Loucy (cell line): ENCODE results near the gene CEP112.

Source experiments
- H2AFZ ChIP-seq: fragments of 200-600 bp; sonication (generic); 2 replicates; pipeline ENCODE4 v1.6.0; 2016; ENCODE audit warnings: antibody characterized with exemption, mild to moderate bottlenecking, low read length, moderate library complexity
- H3F3A ChIP-seq: fragments of 200-600 bp; 2 replicates; pipeline ENCODE4 v1.6.0; 2016; ENCODE audit warnings: antibody characterized with exemption, low read depth, mild to moderate bottlenecking
- H3K27me3 ChIP-seq: fragments of 200-600 bp; sonication (generic); 2 replicates; pipeline ENCODE4 v1.6.1; 2014; ENCODE audit warnings: low read length, mild to moderate bottlenecking; ENCODE audit not compliant: insufficient read depth, poor library complexity, severe bottlenecking
- H3K36me3 ChIP-seq: fragments of 200-600 bp; sonication (generic); 2 replicates; pipeline ENCODE4 v1.6.1; 2016; ENCODE audit warnings: low read length; ENCODE audit not compliant: insufficient read depth
- H3K4me1 ChIP-seq: fragments of 200-600 bp; sonication (generic); 2 replicates; pipeline ENCODE4 v1.5.1; 2014; ENCODE audit warnings: low read length, mild to moderate bottlenecking; ENCODE audit not compliant: insufficient read depth, poor library complexity, severe bottlenecking
- H3K4me2 ChIP-seq: fragments of 200-600 bp; sonication (generic); 2 replicates; pipeline ENCODE4 v1.6.0; 2014; ENCODE audit warnings: antibody characterized with exemption, low read length, low read depth, mild to moderate bottlenecking; ENCODE audit not compliant: poor library complexity, severe bottlenecking
- H3K4me3 ChIP-seq: fragments of 200-600 bp; sonication (generic); 2 replicates; pipeline ENCODE4 v1.5.1; 2014; ENCODE audit warnings: low read length, mild to moderate bottlenecking, mixed read lengths; ENCODE audit not compliant: poor library complexity, severe bottlenecking
- H3K79me2 ChIP-seq: fragments of 200-600 bp; sonication (generic); 2 replicates; pipeline ENCODE4 v1.6.1; 2014; ENCODE audit warnings: low read length; ENCODE audit not compliant: insufficient read depth
- H3K9ac ChIP-seq: fragments of 200-600 bp; sonication (generic); 2 replicates; pipeline ENCODE4 v1.6.0; 2014; ENCODE audit warnings: mild to moderate bottlenecking, low read depth, low read length, moderate library complexity; ENCODE audit not compliant: poor library complexity, severe bottlenecking
- H3K9me2 ChIP-seq: fragments of 200-600 bp; sonication (generic); replicated peaks from 2 replicates; pipeline ENCODE4 v1.6.1; 2016; ENCODE audit warnings: low read depth, low read length, mixed read lengths
- H3K9me3 ChIP-seq: fragments of 200-600 bp; sonication (generic); 2 replicates; pipeline ENCODE4 v1.6.1; 2014; ENCODE audit warnings: mild to moderate bottlenecking, antibody characterized with exemption, low read length, low read depth; ENCODE audit not compliant: insufficient read depth
- H4K20me1 ChIP-seq: fragments of 200-600 bp; sonication (generic); 2 replicates; pipeline ENCODE4 v1.6.0; 2014; ENCODE audit warnings: antibody characterized with exemption, low read length, mild to moderate bottlenecking; ENCODE audit not compliant: insufficient read depth, poor library complexity, severe bottlenecking
- EZH2phosphoT487 ChIP-seq: fragments of 200-600 bp; IDR thresholded peaks from 2 replicates; pipeline ENCODE4 v1.6.1; 2018; ENCODE audit warnings: antibody characterized with exemption, mild to moderate bottlenecking, moderate library complexity, borderline replicate concordance
- TF ChIP-seq, protein P1 (sequence below): fragments of 200-600 bp; sonication (generic); conservative IDR thresholded peaks from 2 replicates; pipeline ENCODE4 v1.5.1; 2014; ENCODE audit warnings: mild to moderate bottlenecking, antibody characterized with exemption, low read length

Gene CEP112

DNA sequence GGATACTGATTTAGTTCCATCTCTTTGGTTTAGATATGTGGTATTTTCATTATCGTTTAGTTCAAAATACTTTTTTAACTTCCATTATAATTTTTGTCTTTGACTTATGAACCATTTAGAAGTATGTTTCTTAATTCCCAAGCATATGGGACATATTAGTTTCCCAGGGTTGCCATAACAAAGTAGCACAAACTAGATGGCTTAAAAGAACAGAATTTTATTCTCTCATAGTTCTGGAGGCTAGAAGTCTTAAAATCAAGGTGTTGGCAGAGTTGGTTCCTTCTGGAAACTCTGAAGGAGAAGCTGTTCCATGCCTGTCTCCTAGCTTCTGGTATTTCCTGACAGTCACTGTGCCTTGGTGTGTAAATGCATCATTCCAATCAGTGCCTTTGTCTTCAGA lies 339.0 kb downstream of the CEP112 start:
- no peaks in the 10 kb centered on the region for H3K27me3 ChIP-seq
- no peak overlapping the region for H3K4me3 ChIP-seq
- H3K9me3 ChIP-seq: no peaks in the 10 kb centered on the region
- no peaks in the 10 kb centered on the region for H4K20me1 ChIP-seq
- H3K4me1 ChIP-seq: no peaks in the 10 kb centered on the region
- H3K9ac ChIP-seq: no peak overlapping the region
- TF ChIP-seq, protein P1, sequence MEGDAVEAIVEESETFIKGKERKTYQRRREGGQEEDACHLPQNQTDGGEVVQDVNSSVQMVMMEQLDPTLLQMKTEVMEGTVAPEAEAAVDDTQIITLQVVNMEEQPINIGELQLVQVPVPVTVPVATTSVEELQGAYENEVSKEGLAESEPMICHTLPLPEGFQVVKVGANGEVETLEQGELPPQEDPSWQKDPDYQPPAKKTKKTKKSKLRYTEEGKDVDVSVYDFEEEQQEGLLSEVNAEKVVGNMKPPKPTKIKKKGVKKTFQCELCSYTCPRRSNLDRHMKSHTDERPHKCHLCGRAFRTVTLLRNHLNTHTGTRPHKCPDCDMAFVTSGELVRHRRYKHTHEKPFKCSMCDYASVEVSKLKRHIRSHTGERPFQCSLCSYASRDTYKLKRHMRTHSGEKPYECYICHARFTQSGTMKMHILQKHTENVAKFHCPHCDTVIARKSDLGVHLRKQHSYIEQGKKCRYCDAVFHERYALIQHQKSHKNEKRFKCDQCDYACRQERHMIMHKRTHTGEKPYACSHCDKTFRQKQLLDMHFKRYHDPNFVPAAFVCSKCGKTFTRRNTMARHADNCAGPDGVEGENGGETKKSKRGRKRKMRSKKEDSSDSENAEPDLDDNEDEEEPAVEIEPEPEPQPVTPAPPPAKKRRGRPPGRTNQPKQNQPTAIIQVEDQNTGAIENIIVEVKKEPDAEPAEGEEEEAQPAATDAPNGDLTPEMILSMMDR: no peak
- TF ChIP-seq EZH2phosphoT487: no peak
- H3K4me2 ChIP-seq: no peak overlapping the region
- no peak overlapping the region for H2AFZ ChIP-seq
- H3K36me3 ChIP-seq: no peaks in the 10 kb centered on the region
- no peaks in the 10 kb centered on the region for H3F3A ChIP-seq
- H3K9me2 ChIP-seq: no peaks in the 10 kb centered on the region
- H3K79me2 ChIP-seq: no peaks in the 10 kb centered on the region

DNA sequence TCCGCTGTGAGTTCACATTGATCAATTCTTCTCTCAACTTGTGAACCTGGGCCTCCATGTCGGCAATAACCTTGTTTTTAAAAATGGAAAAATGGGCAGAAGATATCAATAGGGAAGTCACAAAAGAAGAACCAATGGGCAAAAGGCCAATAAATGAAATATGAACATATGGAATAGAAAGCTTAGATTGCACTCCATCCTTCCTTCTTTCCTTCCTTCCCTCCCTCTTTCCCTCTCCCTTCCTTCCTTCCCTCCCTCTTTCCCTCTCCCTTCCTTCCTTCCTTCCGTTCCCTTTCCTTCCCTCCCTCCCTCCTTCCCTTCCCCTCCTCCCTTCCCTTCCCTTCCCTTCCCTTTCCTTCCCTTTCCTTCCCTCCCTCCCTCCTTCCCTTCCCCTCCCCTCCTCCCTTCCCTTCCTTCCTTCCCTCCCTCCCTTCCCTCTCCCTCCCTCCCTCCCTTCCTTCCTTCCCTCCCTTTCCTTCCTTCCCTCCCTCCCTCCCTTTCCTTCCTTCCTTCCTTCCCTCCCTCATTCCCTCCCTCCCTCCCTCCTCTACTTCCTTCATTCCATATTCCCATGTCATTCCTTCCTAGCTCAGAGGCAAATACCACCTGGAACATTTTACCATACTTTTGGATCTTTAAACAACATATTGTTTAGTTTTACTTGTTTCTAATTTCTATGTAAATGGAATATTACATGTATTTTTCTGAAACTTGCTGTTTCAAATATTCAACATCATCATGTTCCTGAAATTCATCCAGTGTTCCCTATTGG lies 339.8 kb downstream of the CEP112 start:
- Histone ChIP-seq H3K4me2 (no peak overlapping the region), H3K79me2 (no peaks in the 10 kb centered on the region), H3K9ac (no peak overlapping the region), H3K9me3 (no peaks in the 10 kb centered on the region), H3K4me1 (no peaks in the 10 kb centered on the region), H3K4me3 (no peak overlapping the region), H3K36me3 (no peaks in the 10 kb centered on the region), H3K27me3 (no peaks in the 10 kb centered on the region), H2AFZ (no peak overlapping the region), H4K20me1 (no peaks in the 10 kb centered on the region), H3F3A (no peaks in the 10 kb centered on the region), H3K9me2 (no peaks in the 10 kb centered on the region)
- no peak for TF ChIP-seq EZH2phosphoT487
- TF ChIP-seq, protein P1: no peak

DNA sequence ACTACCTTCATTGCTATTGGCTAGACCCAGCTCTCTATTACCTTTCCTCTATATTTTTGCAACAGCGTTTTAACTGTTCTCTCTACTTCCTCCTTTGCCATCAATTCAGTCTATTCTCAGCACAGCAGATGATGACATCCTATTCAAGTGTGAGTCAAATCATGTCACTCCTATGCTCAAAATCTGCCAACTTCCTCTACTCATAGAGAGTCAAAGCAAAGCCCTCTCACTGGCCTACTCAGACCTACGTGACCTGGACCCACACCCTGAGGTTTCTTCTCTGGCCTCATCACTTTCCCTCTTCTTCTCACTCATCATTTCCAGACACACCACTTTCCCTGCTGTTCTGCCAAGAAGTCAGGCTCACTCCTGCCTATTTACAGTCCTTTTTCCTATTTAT lies 341.4 kb downstream of the CEP112 start:
- no peaks in the 10 kb centered on the region for H4K20me1 ChIP-seq
- no peaks in the 10 kb centered on the region for H3K4me1 ChIP-seq
- TF ChIP-seq, protein P1: no peak
- TF ChIP-seq EZH2phosphoT487: no peak
- H3K9me2 ChIP-seq: no peaks in the 10 kb centered on the region
- H3K4me3 ChIP-seq: no peak overlapping the region
- H3K79me2 ChIP-seq: no peaks in the 10 kb centered on the region
- no peaks in the 10 kb centered on the region for H3K27me3 ChIP-seq
- H3K9ac ChIP-seq: no peak overlapping the region
- no peak overlapping the region for H2AFZ ChIP-seq
- no peaks in the 10 kb centered on the region for H3K36me3 ChIP-seq
- H3F3A ChIP-seq: no peaks in the 10 kb centered on the region
- no peak overlapping the region for H3K4me2 ChIP-seq
- H3K9me3 ChIP-seq: no peaks in the 10 kb centered on the region
